ENCODE data around the gene AFMID. TPM values are rescaled to one million over a fixed set of nuclear protein-coding genes. Genes with fewer than 3 reads are reported as not detected.

Gene AFMID
- total RNA-seq, 2 experiments from 2014 or later, result 0.42 to 0.60 TPM

- peaks cover 23% of the 10 kb centered on the region for H3K36me3 Mint-ChIP-seq (ENCODE audit: low read depth)
- intact Hi-C loops (cut with DNase I, micrococcal nuclease), result loop anchor here in 1 of 2 experiments (5.0 kb wide), 2 partner anchors 33 to 42 kb away; partner anchors contain the start of genes AFMID and TK1
- H3K27ac ChIP-seq (ENCODE audit: low read depth in 1 of 2, low read length in 2 of 2), result no peak overlapping the region
- no peak overlapping the region for H3K4me3 Mint-ChIP-seq
- peaks cover 24% of the 10 kb centered on the region for H3K36me3 ChIP-seq (ENCODE audit: insufficient read depth, low read length)
- ChIA-PET CTCF (interaction anchor here (1.0 kb wide), 2 partner anchors 10 to 32 kb away, joined by 3 read pairs; no protein-coding TSS in a partner anchor), POLR2A (interaction anchor here (1.0 to 16.9 kb wide), 6 partner anchors 10 to 32 kb away, joined by 3 to 766 read pairs (median 8); partner anchors contain the start of genes TMC6 and TMC8)
- peaks cover 43% of the 10 kb centered on the region for H3K4me1 Mint-ChIP-seq (ENCODE audit: low read depth)
- peaks cover 74% of the 10 kb centered on the region for H3K4me1 ChIP-seq (ENCODE audit: insufficient read depth, low read length)
- no peaks in the 10 kb centered on the region for H3K27me3 Mint-ChIP-seq
- no peaks in the 10 kb centered on the region for H3K9me3 Mint-ChIP-seq
- no peaks in the 10 kb centered on the region for H3K9me3 ChIP-seq (ENCODE audit: control insufficient read depth in 1 of 2, insufficient read depth in 1 of 2, low read length in 2 of 2)
- no peak overlapping the region for H3K27ac Mint-ChIP-seq
- no peak for DNase-seq
- ATAC-seq (ENCODE audit: poor library complexity), result no peak
- H3K27me3 ChIP-seq (ENCODE audit: control insufficient read depth in 1 of 2, insufficient read depth in 2 of 2, low read length in 2 of 2), result no peaks in the 10 kb centered on the region
- TF ChIP-seq CTCF (IDR thresholded peaks at IDR 0.05), result no peak
- H3K4me3 ChIP-seq (ENCODE audit: low read length), result no peak overlapping the region
These were observed 42.2 kb upstream of the AFMID start for GRCh38 chr17:78144736-78145641.

- Mint-ChIP-seq H3K4me1 (ENCODE audit: low read depth) (peaks cover 32% of the 10 kb centered on the region), H3K9me3 (no peaks in the 10 kb centered on the region), H3K27me3 (no peaks in the 10 kb centered on the region), H3K27ac (peak overlapping the region; percentile 80), H3K36me3 (ENCODE audit: low read depth) (peaks cover 14% of the 10 kb centered on the region), H3K4me3 (no peak overlapping the region)
- DNase-seq (no peak), ATAC-seq (ENCODE audit: poor library complexity) (no peak)
- intact Hi-C loops (cut with DNase I, micrococcal nuclease), result loop anchor here in 1 of 2 experiments (5.0 kb wide), 1 partner anchor 34 kb away; no protein-coding TSS in a partner anchor
- CTCF ChIA-PET, result no interaction called here
- H3K27ac ChIP-seq (ENCODE audit: low read depth in 1 of 2, low read length in 2 of 2), result no peak overlapping the region
- TF ChIP-seq CTCF (IDR thresholded peaks at IDR 0.05), result no peak
- H3K9me3 ChIP-seq (ENCODE audit: control insufficient read depth in 1 of 2, insufficient read depth in 1 of 2, low read length in 2 of 2), result no peaks in the 10 kb centered on the region
- no peak overlapping the region for H3K4me3 ChIP-seq (ENCODE audit: low read length)
- peaks cover 14% of the 10 kb centered on the region for H3K36me3 ChIP-seq (ENCODE audit: insufficient read depth, low read length)
- no peaks in the 10 kb centered on the region for H3K27me3 ChIP-seq (ENCODE audit: control insufficient read depth in 1 of 2, insufficient read depth in 2 of 2, low read length in 2 of 2)
- peaks cover 59% of the 10 kb centered on the region for H3K4me1 ChIP-seq (ENCODE audit: insufficient read depth, low read length)
- POLR2A ChIA-PET, result no interaction called here
These were observed 40.7 kb upstream of the AFMID start for GRCh38 chr17:78146471-78146869.

- peaks cover 55% of the 10 kb centered on the region for H3K4me1 ChIP-seq (ENCODE audit: insufficient read depth, low read length)
- H3K27ac ChIP-seq (ENCODE audit: low read depth in 1 of 2, low read length in 2 of 2), result peak overlapping the region in 1 of 2 donors; percentile 23
- CTCF ChIA-PET, result no interaction called here
- Mint-ChIP-seq H3K4me1 (ENCODE audit: low read depth) (peaks cover 31% of the 10 kb centered on the region), H3K27ac (peak overlapping the region; percentile 80), H3K9me3 (no peaks in the 10 kb centered on the region), H3K27me3 (no peaks in the 10 kb centered on the region), H3K4me3 (no peak overlapping the region), H3K36me3 (ENCODE audit: low read depth) (peaks cover 10% of the 10 kb centered on the region)
- DNase-seq (no peak), ATAC-seq (ENCODE audit: poor library complexity) (no peak)
- no peaks in the 10 kb centered on the region for H3K9me3 ChIP-seq (ENCODE audit: control insufficient read depth in 1 of 2, insufficient read depth in 1 of 2, low read length in 2 of 2)
- TF ChIP-seq CTCF (IDR thresholded peaks at IDR 0.05), result no peak
- H3K4me3 ChIP-seq (ENCODE audit: low read length), result no peak overlapping the region
- peaks cover 10% of the 10 kb centered on the region for H3K36me3 ChIP-seq (ENCODE audit: insufficient read depth, low read length)
- intact Hi-C loops (cut with DNase I, micrococcal nuclease), result loop anchor here in 1 of 2 experiments (5.0 kb wide), 1 partner anchor 35 kb away; no protein-coding TSS in a partner anchor
- H3K27me3 ChIP-seq (ENCODE audit: control insufficient read depth in 1 of 2, insufficient read depth in 2 of 2, low read length in 2 of 2), result no peaks in the 10 kb centered on the region
- POLR2A ChIA-PET, result interaction anchor here (1.5 kb wide), 1 partner anchor 11 kb away, joined by 3 read pairs; no protein-coding TSS in a partner anchor
These were observed 40.3 kb upstream of the AFMID start for GRCh38 chr17:78146881-78147280.

Measured in CD4-positive, alpha-beta T cell (primary cell).